Ovary (tissue), 3 donors: Measurements from ENCODE around the gene PPAT.

Experiments
- CTCF ChIP-seq, 3 donors: fragments of 450-650 bp in 2 of 3; fragments of 200-600 bp in 1 of 3; IDR thresholded peaks; one replicate each; pipeline versions ENCODE4 v1.5.1 to v1.8.0; 2016 to 2022; ENCODE audit warnings: antibody characterized with exemption in 3 of 3, mild to moderate bottlenecking in 1 of 3
- EP300 ChIP-seq: sonication (generic); formaldehyde crosslinking; IDR thresholded peaks from one replicate; pipeline ENCODE4 v1.6.1; 2017; ENCODE audit warnings: antibody characterized with exemption
- POLR2A ChIP-seq: fragments of 450-650 bp; IDR thresholded peaks from one replicate; pipeline ENCODE4 v1.6.1; 2017; ENCODE audit warnings: antibody characterized with exemption, mild to moderate bottlenecking, moderate library complexity
- donor health status: DM: no; HTN: no; CAD: no.

GRCh38 chr4:56462157-56462556 is 26.7 kb upstream of the PPAT start:
- TF ChIP-seq EP300 (no peak), CTCF (IDR thresholded peaks at IDR 0.05) (no peak), POLR2A (no peak)
